ENCODE results near the gene TBX10. TPM values are rescaled to one million over a fixed set of nuclear protein-coding genes. Genes with fewer than 3 reads are reported as not detected.

The TBX10 gene
- total and polyA plus RNA-seq, 4 donors = 0.12 to 0.43 TPM; not detected in 2

DNA sequence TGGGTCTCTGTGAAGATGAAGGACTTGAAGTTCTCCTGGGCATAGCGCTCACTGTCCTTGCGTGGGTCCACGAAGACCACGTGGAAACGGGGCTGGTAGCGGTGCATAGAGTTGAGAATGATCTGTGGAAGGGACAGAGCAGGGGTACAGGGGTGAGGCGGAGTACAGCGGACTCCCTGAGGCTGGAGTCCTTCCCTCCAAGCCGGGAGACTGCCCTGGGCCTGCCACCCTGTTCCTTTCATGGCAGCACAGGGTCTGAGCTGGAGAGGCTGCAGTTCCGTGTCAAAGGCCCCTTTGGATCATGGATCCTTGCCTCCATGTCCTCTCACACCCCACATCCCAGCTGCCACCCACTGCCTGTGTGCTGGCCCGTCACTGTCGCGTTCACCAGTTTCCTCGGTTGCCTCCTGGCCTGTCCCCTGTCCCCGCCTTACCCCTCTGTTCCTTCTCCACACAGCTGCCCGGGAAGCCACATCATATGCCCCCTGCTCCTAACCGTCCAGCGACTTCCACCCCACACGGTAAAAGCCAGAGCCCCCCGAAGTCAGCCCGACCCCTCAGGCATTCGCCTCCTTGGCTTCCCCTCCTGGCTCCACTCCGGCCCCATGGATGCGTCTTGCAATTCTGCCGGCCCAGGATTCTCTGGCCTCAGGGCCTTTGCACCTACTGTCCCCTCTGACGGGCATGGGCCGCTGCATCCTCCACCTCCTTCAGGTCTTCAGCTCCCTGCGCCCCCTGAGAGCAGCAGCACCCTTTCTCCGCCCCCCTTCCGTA, 6.4 kb downstream of the TBX10 start:
- peaks cover 13 to 45% (median 37%) of the 10 kb centered on the region in 4 donors for H3K4me1 ChIP-seq (ENCODE audit: control insufficient read depth in 4 of 4, insufficient read depth in 4 of 4, low read length in 3 of 4)
- H3K4me3 ChIP-seq (ENCODE audit: low read depth in 1 of 3, low read length in 3 of 3) = no peak overlapping the region
- no peak overlapping the region for H3K9ac ChIP-seq (ENCODE audit: low read depth in 1 of 2, low read length in 2 of 2)
- H3K9me3 ChIP-seq (ENCODE audit: control insufficient read depth in 4 of 4, low read length in 3 of 4) = no peaks in the 10 kb centered on the region
- no peak for DNase-seq (ENCODE audit: low spot score)
- H3K27ac ChIP-seq (ENCODE audit: low read depth in 1 of 2, low read length in 2 of 2) = peak overlapping the region; percentile 50 to 58
- H3K27me3 ChIP-seq (ENCODE audit: control insufficient read depth in 4 of 4, insufficient read depth in 4 of 4, low read length in 3 of 4) = no peaks in the 10 kb centered on the region
- no peak for TF ChIP-seq TAF1 (conservative IDR thresholded peaks at IDR 0.05)
- no peak for TF ChIP-seq NR2F2 (IDR thresholded peaks at IDR 0.05)
- no peak for TF ChIP-seq MAX (IDR thresholded peaks at IDR 0.05)
- TF ChIP-seq FOXA1 (IDR thresholded peaks at IDR 0.05) = no peak
- TF ChIP-seq, protein P1, sequence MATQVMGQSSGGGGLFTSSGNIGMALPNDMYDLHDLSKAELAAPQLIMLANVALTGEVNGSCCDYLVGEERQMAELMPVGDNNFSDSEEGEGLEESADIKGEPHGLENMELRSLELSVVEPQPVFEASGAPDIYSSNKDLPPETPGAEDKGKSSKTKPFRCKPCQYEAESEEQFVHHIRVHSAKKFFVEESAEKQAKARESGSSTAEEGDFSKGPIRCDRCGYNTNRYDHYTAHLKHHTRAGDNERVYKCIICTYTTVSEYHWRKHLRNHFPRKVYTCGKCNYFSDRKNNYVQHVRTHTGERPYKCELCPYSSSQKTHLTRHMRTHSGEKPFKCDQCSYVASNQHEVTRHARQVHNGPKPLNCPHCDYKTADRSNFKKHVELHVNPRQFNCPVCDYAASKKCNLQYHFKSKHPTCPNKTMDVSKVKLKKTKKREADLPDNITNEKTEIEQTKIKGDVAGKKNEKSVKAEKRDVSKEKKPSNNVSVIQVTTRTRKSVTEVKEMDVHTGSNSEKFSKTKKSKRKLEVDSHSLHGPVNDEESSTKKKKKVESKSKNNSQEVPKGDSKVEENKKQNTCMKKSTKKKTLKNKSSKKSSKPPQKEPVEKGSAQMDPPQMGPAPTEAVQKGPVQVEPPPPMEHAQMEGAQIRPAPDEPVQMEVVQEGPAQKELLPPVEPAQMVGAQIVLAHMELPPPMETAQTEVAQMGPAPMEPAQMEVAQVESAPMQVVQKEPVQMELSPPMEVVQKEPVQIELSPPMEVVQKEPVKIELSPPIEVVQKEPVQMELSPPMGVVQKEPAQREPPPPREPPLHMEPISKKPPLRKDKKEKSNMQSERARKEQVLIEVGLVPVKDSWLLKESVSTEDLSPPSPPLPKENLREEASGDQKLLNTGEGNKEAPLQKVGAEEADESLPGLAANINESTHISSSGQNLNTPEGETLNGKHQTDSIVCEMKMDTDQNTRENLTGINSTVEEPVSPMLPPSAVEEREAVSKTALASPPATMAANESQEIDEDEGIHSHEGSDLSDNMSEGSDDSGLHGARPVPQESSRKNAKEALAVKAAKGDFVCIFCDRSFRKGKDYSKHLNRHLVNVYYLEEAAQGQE (IDR thresholded peaks at IDR 0.05) = no peak
- no peak for TF ChIP-seq EGR1 (IDR thresholded peaks at IDR 0.05; ENCODE audit: low read depth in 2 of 2)
- no peak for TF ChIP-seq ZBTB33 (IDR thresholded peaks at IDR 0.05)
- TF ChIP-seq FOXA2 (IDR thresholded peaks at IDR 0.05) = no peak
- TF ChIP-seq SP1 (IDR thresholded peaks at IDR 0.05) = no peak
- no peak for TF ChIP-seq HNF4G (IDR thresholded peaks at IDR 0.05)
- TF ChIP-seq, protein P2, sequence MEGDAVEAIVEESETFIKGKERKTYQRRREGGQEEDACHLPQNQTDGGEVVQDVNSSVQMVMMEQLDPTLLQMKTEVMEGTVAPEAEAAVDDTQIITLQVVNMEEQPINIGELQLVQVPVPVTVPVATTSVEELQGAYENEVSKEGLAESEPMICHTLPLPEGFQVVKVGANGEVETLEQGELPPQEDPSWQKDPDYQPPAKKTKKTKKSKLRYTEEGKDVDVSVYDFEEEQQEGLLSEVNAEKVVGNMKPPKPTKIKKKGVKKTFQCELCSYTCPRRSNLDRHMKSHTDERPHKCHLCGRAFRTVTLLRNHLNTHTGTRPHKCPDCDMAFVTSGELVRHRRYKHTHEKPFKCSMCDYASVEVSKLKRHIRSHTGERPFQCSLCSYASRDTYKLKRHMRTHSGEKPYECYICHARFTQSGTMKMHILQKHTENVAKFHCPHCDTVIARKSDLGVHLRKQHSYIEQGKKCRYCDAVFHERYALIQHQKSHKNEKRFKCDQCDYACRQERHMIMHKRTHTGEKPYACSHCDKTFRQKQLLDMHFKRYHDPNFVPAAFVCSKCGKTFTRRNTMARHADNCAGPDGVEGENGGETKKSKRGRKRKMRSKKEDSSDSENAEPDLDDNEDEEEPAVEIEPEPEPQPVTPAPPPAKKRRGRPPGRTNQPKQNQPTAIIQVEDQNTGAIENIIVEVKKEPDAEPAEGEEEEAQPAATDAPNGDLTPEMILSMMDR (IDR thresholded peaks at IDR 0.05; ENCODE audit: low read depth, low read length, missing input control) = no peak
- TF ChIP-seq RXRA (IDR thresholded peaks at IDR 0.05) = no peak
- no peak for TF ChIP-seq YY1 (IDR thresholded peaks at IDR 0.05)
- H3K36me3 ChIP-seq (ENCODE audit: control insufficient read depth in 4 of 4, insufficient read depth in 3 of 4, low read depth in 1 of 4, low read length in 3 of 4) = no peaks in the 10 kb centered on the region
- WGBS = 93% methylated on average over 30 of the region's 30 CpGs
